Neural cell (in vitro differentiated cells): ENCODE measurements around the gene SLC9A5. TPM values are rescaled to one million over a fixed set of nuclear protein-coding genes. Genes with fewer than 3 reads are reported as not detected.

Experiments used
- H2AFZ ChIP-seq: fragments of 200-600, 300-800 bp; sonication (generic), shearing (Covaris generic); 2 replicates; pipeline ENCODE4 v1.6.0; 2014; ENCODE audit warnings: low read depth, mild to moderate bottlenecking, antibody characterized with exemption, low read length, moderate library complexity
- H3F3A ChIP-seq: fragments of 200-600 bp; shearing (Covaris generic); 2 replicates; pipeline ENCODE4 v1.6.1; 2016; ENCODE audit warnings: mild to moderate bottlenecking, moderate library complexity, mixed read lengths, antibody characterized with exemption, low read length; ENCODE audit not compliant: insufficient read depth, poor library complexity, severe bottlenecking
- H3K27ac ChIP-seq: fragments of 200-600, 300-800 bp; sonication (generic), shearing (Covaris generic); 2 replicates; pipeline ENCODE4 v1.5.1; 2014; ENCODE audit warnings: mild to moderate bottlenecking, low read length, moderate library complexity
- H3K27me3 ChIP-seq: fragments of 300-800, 200-600 bp; sonication (generic), shearing (Covaris generic); 2 replicates; pipeline ENCODE4 v1.6.0; 2014; ENCODE audit warnings: mild to moderate bottlenecking, low read depth, low read length, moderate library complexity; ENCODE audit not compliant: insufficient read depth
- H3K36me3 ChIP-seq: fragments of 300-800, 200-600 bp; sonication (generic), shearing (Covaris generic); 2 replicates; pipeline ENCODE4 v1.5.1; 2014; ENCODE audit warnings: mild to moderate bottlenecking, antibody characterized with exemption, low read length, moderate library complexity; ENCODE audit not compliant: insufficient read depth
- H3K4me2 ChIP-seq: fragments of 300-800, 200-600 bp; sonication (generic), shearing (Covaris generic); 2 replicates; pipeline ENCODE4 v1.6.0; 2014; ENCODE audit warnings: mild to moderate bottlenecking, low read length
- H3K4me3 ChIP-seq: fragments of 300-800, 200-600 bp; sonication (generic), shearing (Covaris generic); 2 replicates; pipeline ENCODE4 v1.5.1; 2014; ENCODE audit warnings: mild to moderate bottlenecking, low read length, moderate library complexity
- H3K79me2 ChIP-seq: fragments of 200-600 bp; shearing (Covaris generic); replicated peaks from 2 replicates; pipeline ENCODE4 v1.6.0; 2014; ENCODE audit warnings: mild to moderate bottlenecking, low read length, moderate library complexity; ENCODE audit not compliant: insufficient read depth
- H3K9ac ChIP-seq: fragments of 300-800, 200-600 bp; sonication (generic), shearing (Covaris generic); 2 replicates; pipeline ENCODE4 v1.6.1; 2016; ENCODE audit warnings: mild to moderate bottlenecking, low read length, mixed read lengths
- H3K9me2 ChIP-seq: fragments of 200-600 bp; shearing (Covaris generic); 2 replicates; pipeline ENCODE4 v1.6.1; 2016; ENCODE audit warnings: mild to moderate bottlenecking, low read length, mixed read lengths; ENCODE audit not compliant: insufficient read depth
- H3K9me3 ChIP-seq: fragments of 200-600, 300-800 bp; sonication (generic), shearing (Covaris generic); 2 replicates; pipeline ENCODE4 v1.6.1; 2016; ENCODE audit warnings: mild to moderate bottlenecking, mixed run types, low read length, moderate library complexity, mixed read lengths
- H4K20me1 ChIP-seq: fragments of 200-600 bp; shearing (Covaris generic); 2 replicates; pipeline ENCODE4 v1.6.1; 2016; ENCODE audit warnings: mild to moderate bottlenecking, mixed run types; ENCODE audit not compliant: insufficient read depth
- EP300 ChIP-seq: fragments of 450-650 bp; conservative IDR thresholded peaks from 2 replicates; pipeline ENCODE4 v1.6.1; 2014; ENCODE audit warnings: antibody characterized with exemption, mild to moderate bottlenecking, moderate library complexity; ENCODE audit not compliant: poor library complexity, severe bottlenecking
- EZH2 ChIP-seq: fragments of 200-600, 300-800 bp; shearing (Covaris generic), sonication (generic); IDR thresholded peaks from 2 replicates; pipeline ENCODE4 v1.6.1; 2014; ENCODE audit warnings: antibody characterized with exemption, low read length, borderline replicate concordance, mild to moderate bottlenecking; ENCODE audit not compliant: insufficient read depth, poor library complexity, severe bottlenecking
- MXI1 ChIP-seq: fragments of 450-650 bp; conservative IDR thresholded peaks from 2 replicates; pipeline ENCODE4 v1.6.1; 2014; ENCODE audit warnings: antibody characterized with exemption, mild to moderate bottlenecking; ENCODE audit not compliant: poor library complexity, severe bottlenecking
- POLR2AphosphoS5 ChIP-seq: IDR thresholded peaks from 2 replicates; pipeline ENCODE4 v1.6.1; 2012
- RAD21 ChIP-seq: fragments of 450-650 bp; conservative IDR thresholded peaks from 2 replicates; pipeline ENCODE4 v1.6.1; 2014; ENCODE audit warnings: antibody characterized with exemption, mild to moderate bottlenecking, moderate library complexity
- REST ChIP-seq: IDR thresholded peaks from 2 replicates; pipeline ENCODE4 v1.6.1; 2012; ENCODE audit warnings: borderline replicate concordance
- SMC3 ChIP-seq: fragments of 450-650 bp; conservative IDR thresholded peaks from 2 replicates; pipeline ENCODE4 v1.6.1; 2014; ENCODE audit warnings: antibody characterized with exemption, mild to moderate bottlenecking, moderate library complexity; ENCODE audit not compliant: poor library complexity
- TAF1 ChIP-seq: IDR thresholded peaks from 2 replicates; pipeline ENCODE4 v1.6.1; 2012; ENCODE audit warnings: low read depth
- polyA plus RNA-seq: library from polyadenylated mRNA; depleted of rRNA; stranded (reverse); fragments of >200 nt; gene quantifications from 2 replicates; pipeline ENCODE4 v1.2.3, GENCODE V29; 2014
- TF ChIP-seq, protein P1 (sequence below): fragments of 450-650 bp; IDR thresholded peaks from 2 replicates; pipeline ENCODE4 v1.5.1; 2014; ENCODE audit warnings: antibody characterized with exemption, mild to moderate bottlenecking, moderate library complexity; ENCODE audit not compliant: poor library complexity, severe bottlenecking

The SLC9A5 gene
- polyA plus RNA-seq, 1 donor from 2014 or later = 1.8 TPM

DNA sequence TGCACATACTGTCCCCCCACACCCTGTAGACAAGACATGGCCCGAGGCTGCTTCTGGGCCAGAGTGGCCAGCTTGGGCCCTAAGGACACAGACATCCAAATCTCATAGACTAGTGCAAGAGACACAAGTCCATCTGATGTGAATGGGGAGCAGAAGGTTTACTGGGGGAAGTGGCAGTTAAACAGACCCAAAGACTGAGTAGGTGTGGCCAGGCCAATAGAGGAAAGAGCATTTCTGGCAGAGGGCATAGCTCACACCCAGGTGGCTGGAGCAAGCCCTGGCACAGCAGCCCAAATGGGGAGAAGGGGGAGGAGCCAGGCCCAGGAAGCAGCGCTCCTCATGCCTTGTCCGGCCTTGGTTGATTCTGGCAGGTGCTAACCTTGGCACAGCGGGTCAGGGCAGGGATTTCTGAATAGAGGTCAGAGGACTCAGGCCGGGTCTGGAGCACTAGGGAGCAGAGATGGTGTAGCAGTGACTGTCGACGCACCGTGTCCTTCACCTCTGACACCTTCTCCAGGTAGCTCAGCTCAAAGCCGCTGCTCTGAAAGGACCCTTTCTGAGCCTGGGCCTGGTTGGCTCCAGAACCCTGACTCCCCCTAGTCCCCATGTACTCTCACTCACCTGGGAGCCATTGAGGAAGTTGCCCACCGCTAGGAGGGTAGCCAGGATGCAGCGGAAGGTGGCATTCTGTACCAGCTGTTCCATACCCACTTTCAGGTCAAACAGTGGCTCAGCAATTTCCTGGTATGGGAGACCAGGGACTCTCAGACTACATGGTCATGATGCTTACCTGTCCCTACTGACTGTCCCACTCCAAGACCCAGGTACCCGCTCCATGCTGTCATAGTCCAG lies 17.7 kb upstream of the SLC9A5 start:
- no peaks in the 10 kb centered on the region for H3K36me3 ChIP-seq
- no peak overlapping the region for H3K4me3 ChIP-seq
- H2AFZ ChIP-seq = no peak overlapping the region
- TF ChIP-seq, protein P1, sequence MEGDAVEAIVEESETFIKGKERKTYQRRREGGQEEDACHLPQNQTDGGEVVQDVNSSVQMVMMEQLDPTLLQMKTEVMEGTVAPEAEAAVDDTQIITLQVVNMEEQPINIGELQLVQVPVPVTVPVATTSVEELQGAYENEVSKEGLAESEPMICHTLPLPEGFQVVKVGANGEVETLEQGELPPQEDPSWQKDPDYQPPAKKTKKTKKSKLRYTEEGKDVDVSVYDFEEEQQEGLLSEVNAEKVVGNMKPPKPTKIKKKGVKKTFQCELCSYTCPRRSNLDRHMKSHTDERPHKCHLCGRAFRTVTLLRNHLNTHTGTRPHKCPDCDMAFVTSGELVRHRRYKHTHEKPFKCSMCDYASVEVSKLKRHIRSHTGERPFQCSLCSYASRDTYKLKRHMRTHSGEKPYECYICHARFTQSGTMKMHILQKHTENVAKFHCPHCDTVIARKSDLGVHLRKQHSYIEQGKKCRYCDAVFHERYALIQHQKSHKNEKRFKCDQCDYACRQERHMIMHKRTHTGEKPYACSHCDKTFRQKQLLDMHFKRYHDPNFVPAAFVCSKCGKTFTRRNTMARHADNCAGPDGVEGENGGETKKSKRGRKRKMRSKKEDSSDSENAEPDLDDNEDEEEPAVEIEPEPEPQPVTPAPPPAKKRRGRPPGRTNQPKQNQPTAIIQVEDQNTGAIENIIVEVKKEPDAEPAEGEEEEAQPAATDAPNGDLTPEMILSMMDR = no peak
- TF ChIP-seq REST (no peak), EP300 (no peak), SMC3 (no peak), EZH2 (no peak), POLR2AphosphoS5 (no peak), RAD21 (no peak), MXI1 (no peak), TAF1 (no peak)
- H4K20me1 ChIP-seq = no peaks in the 10 kb centered on the region
- no peaks in the 10 kb centered on the region for H3K9me2 ChIP-seq
- no peaks in the 10 kb centered on the region for H3K9me3 ChIP-seq
- no peak overlapping the region for H3K9ac ChIP-seq
- peaks cover 12% of the 10 kb centered on the region for H3K79me2 ChIP-seq
- H3K4me2 ChIP-seq = no peak overlapping the region
- H3F3A ChIP-seq = no peaks in the 10 kb centered on the region
- H3K27me3 ChIP-seq = no peaks in the 10 kb centered on the region
- no peak overlapping the region for H3K27ac ChIP-seq

DNA sequence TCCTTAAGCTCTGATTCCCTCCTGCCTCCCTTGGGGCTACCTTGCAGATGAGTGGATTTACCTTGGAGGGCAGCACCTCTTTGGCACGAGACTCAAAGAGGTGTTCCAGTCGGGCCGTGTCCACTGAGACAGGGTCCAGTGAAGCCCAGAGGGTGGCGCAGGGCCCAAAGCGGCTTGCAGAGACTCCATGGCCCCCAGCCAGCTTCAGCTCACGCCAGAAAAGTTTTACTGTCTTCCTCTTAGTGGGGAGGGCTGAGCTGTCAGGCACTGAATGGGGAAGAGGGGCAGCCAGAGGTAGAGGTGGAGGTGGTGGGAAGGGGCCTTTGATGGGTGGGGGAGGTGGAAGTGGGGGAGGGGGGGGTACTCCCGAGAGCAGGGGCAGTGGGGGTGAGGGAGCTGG lies 15.2 kb upstream of the SLC9A5 start:
- Histone ChIP-seq H4K20me1 (no peaks in the 10 kb centered on the region), H3K27me3 (no peaks in the 10 kb centered on the region), H2AFZ (no peak overlapping the region), H3F3A (no peaks in the 10 kb centered on the region), H3K4me2 (no peak overlapping the region), H3K9me3 (no peaks in the 10 kb centered on the region), H3K9ac (no peak overlapping the region), H3K27ac (no peak overlapping the region), H3K79me2 (no peaks in the 10 kb centered on the region), H3K36me3 (no peaks in the 10 kb centered on the region), H3K4me3 (no peak overlapping the region), H3K9me2 (no peaks in the 10 kb centered on the region)
- TF ChIP-seq MXI1 (no peak), TAF1 (no peak), SMC3 (no peak), EZH2 (no peak), REST (no peak)
